Measurements from ENCODE around the gene CEP128.
A peak's percentile ranks its signal among the peaks of the same experiment; 100 is the strongest.

DNA sequence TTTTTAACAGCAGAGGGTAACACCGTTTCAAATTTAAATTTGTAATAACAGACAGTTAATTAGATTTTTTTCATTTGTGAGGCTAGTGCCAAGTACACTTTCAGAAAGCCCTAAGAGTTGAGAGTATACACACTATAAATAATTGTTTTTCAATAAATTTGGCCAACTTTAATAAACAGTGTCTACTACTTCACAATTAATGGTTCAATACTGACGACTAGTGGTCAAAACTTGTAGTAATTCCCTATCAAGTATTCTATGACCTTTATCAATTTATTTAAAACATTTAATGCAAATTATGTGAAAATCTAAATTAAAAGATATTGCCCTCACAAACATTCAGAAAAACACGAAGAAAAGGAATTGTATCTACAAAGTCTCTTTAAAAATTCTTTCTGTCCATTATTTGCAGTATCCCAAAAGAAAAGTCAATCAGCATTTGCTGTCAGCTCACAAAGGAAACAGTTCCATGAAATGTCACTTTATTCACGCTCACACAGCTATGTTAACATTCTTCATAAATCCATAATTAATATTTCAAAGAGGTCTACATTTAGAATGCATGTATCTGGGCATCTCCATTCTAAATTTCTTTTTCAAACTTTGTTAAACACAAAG, 91.2 kb downstream of the CEP128 start:
- peak; percentile 52 for TF ChIP-seq CTCF (IDR thresholded peaks at IDR 0.05; ENCODE audit: low read depth, low read length, poor library complexity, severe bottlenecking)
- TF ChIP-seq EZH2phosphoT487 (IDR thresholded peaks at IDR 0.05; ENCODE audit: borderline replicate concordance, low read length), result no peak
